Measurements from ENCODE around the gene ITPA.

- no peak for TF ChIP-seq CTCF (conservative IDR thresholded peaks at IDR 0.05; ENCODE audit: low read length)
- no peak for TF ChIP-seq EZH2phosphoT487 (IDR thresholded peaks at IDR 0.05; ENCODE audit: borderline replicate concordance)
Measured at GRCh38 chr20:3224681-3225421, 15.6 kb downstream of the ITPA start.

Measured in Loucy (cell line).